PC-9 (cell line): Measurements from ENCODE around the gene KLHL1.

Source experiments
- CTCF ChIP-seq: fragments of 200-600 bp; sonication (generic); conservative IDR thresholded peaks from 2 replicates; pipeline ENCODE4 v1.6.1; 2017; ENCODE audit warnings: mixed run types, antibody characterized with exemption, mild to moderate bottlenecking, moderate library complexity
- EZH2 ChIP-seq: fragments of 200-600 bp; sonication (generic); IDR thresholded peaks from 2 replicates; pipeline ENCODE4 v1.8.0; 2017; ENCODE audit warnings: antibody characterized with exemption, low read depth

- no peak for TF ChIP-seq CTCF
- TF ChIP-seq EZH2 = no peak
Observed at GRCh38 chr13:69654392-69654791, 453.9 kb downstream of the KLHL1 start.
